Right atrium auricular region (tissue), 2 donors: ENCODE measurements around the gene MOGAT2. TPM values are rescaled to one million over a fixed set of nuclear protein-coding genes. Genes with fewer than 3 reads are reported as not detected.
A peak's percentile ranks its signal among the peaks of the same experiment; 100 is the strongest.

Experiments
- DNase-seq: peaks from one replicate; pipeline ENCODE4 v3.0.0-alpha.2; 2019; ENCODE audit warnings: low spot score
- H3K27ac ChIP-seq, 2 donors: fragments of 200-600 bp; sonication (generic); 1 replicate in 1 of 2; 2 replicates in 1 of 2; pipeline ENCODE4 v1.5.1; 2016 to 2019
- H3K27me3 ChIP-seq, 2 donors: fragments of 200-600 bp; sonication (generic); one replicate each; pipeline versions ENCODE4 v1.5.1 to v1.6.0; 2017 to 2019
- H3K36me3 ChIP-seq: fragments of 200-600 bp; sonication (generic); one replicate; pipeline ENCODE4 v1.5.1; 2016
- H3K4me1 ChIP-seq, 2 donors: fragments of 200-600 bp; sonication (generic); one replicate each; pipeline versions ENCODE4 v1.5.1 to v1.6.0; 2017 to 2019
- H3K4me3 ChIP-seq, 2 donors: fragments of 200-600 bp; sonication (generic); 1 replicate in 1 of 2; 2 replicates in 1 of 2; pipeline ENCODE4 v1.5.1; 2017 to 2019; ENCODE audit warnings: mild to moderate bottlenecking in 1 of 2, moderate library complexity in 1 of 2
- H3K9me3 ChIP-seq, 2 donors: fragments of 200-600 bp; sonication (generic); one replicate each; pipeline ENCODE4 v1.5.1; 2019
- total RNA-seq, 2 donors: library from RNA; depleted of rRNA; stranded (reverse); fragments of >200 nt; gene quantifications; one replicate each; pipeline ENCODE4 v1.1.0, GENCODE V29; 2016
- TF ChIP-seq, protein P1 (sequence below), 2 donors: fragments of 200-600 bp; sonication (generic); IDR thresholded peaks; one replicate each; pipeline ENCODE4 v1.5.1; 2019; ENCODE audit warnings: antibody characterized with exemption in 2 of 2

MOGAT2 gene
- total RNA-seq, 2 donors from 2014 or later: not detected

DNA sequence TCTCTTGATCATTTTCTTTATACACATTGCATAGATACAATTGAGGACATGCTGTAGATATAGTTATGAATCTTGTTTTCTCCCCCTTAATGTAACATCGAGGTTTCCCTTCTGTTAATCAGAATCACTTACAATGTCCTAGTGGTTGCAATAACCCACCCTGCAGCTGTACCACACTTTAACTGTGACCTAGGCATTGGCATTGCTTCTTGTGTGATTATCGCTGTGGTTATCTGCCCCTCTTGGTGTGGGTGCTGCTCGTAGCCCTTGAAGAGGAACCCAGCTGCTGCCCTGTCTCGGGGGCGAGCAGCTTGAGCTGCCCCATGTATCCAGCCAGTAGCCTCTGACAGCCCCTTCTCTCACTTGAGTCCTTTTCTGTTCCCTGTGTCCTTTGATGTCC, 52.5 kb downstream of the MOGAT2 start:
- DNase-seq: no peak
- no peak overlapping the region for H3K27ac ChIP-seq

DNA sequence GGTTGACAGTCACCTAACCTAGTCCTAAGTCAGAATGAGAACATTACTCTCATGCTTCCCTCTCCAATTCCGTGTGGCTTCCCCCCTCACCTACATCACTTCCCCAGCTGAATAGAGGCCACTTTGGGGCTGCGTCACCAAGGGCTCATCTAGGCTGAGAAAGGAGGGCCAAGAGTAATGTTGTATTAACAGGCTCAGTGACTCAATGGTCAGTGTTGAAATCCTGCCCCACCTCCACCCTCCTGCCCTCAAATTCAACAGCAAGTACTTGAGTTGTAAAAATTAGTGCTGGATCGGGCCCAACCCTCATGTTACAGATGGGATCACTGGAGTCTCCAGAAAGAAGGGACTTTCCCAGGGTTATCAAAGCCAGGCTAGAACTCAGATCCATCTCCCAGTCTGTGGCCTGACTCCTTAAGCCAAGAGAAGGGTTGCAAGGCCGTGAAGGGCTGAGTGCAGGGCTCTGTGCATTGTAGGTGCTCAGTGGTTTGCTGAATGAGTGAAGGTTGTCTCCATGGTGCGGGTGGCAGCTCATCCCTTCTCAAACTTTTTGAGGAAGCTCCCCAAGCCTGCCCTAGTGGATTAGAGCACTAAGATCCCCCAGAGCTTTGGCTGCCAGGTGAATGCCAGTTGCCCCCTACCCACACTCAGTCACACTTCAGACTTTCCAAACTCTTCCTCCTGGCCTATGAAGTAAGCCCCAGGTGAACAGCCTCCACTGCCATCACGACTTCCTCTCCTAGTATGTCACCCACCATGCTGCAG, 54.2 kb downstream of the MOGAT2 start:
- H3K4me1 ChIP-seq: peaks cover 0 to 18% of the 10 kb centered on the region in 2 donors
- H3K4me3 ChIP-seq: no peak overlapping the region
- H3K9me3 ChIP-seq: no peaks in the 10 kb centered on the region
- H3K36me3 ChIP-seq: no peaks in the 10 kb centered on the region
- TF ChIP-seq, protein P1, sequence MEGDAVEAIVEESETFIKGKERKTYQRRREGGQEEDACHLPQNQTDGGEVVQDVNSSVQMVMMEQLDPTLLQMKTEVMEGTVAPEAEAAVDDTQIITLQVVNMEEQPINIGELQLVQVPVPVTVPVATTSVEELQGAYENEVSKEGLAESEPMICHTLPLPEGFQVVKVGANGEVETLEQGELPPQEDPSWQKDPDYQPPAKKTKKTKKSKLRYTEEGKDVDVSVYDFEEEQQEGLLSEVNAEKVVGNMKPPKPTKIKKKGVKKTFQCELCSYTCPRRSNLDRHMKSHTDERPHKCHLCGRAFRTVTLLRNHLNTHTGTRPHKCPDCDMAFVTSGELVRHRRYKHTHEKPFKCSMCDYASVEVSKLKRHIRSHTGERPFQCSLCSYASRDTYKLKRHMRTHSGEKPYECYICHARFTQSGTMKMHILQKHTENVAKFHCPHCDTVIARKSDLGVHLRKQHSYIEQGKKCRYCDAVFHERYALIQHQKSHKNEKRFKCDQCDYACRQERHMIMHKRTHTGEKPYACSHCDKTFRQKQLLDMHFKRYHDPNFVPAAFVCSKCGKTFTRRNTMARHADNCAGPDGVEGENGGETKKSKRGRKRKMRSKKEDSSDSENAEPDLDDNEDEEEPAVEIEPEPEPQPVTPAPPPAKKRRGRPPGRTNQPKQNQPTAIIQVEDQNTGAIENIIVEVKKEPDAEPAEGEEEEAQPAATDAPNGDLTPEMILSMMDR (IDR thresholded peaks at IDR 0.05): no peak
- no peaks in the 10 kb centered on the region for H3K27me3 ChIP-seq
- DNase-seq: peak; percentile 72
- no peak overlapping the region for H3K27ac ChIP-seq

More for the DNA sequence above, 52.5 kb downstream of the MOGAT2 start:
- no peaks in the 10 kb centered on the region for H3K27me3 ChIP-seq
- no peaks in the 10 kb centered on the region for H3K36me3 ChIP-seq
- H3K9me3 ChIP-seq: no peaks in the 10 kb centered on the region
- H3K4me1 ChIP-seq: peaks cover 0 to 18% of the 10 kb centered on the region in 2 donors
- TF ChIP-seq, protein P1 (IDR thresholded peaks at IDR 0.05): no peak
- H3K4me3 ChIP-seq: no peak overlapping the region

DNA sequence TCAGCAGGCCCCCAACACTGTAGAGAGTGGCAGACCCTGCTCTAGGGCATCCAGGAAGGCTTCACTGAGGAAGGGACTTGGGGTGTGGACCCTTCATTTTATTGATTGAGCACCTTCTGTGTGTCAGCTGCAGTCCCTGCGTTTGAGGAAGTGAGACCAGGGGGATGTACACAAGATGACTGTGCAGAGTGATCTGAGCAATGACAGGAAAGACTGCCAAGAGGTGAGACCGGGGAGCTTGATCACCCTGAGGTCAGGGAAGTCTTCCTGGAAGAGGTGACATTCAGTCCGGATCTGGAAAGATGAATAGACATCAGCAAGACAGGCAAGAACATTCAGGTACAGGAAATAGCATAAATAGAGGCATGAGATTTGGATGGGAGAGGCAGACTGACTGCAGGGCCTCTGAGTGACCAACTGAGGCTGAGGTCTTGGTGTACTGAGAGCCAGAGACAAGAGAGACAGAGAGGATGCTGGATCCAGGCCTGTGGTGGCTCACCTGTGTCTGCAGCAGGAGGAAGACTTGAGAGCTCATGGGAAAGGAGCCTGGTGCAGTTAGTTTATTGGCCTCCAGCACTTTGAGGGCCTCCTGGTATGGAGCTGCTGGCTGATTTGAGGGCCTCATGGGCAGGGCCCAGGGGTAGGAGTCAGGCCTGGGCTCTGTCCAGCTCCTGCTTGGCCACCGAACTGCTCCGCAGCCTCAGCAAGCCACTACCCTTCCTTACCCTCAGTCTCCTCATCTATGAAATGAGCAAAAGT, 56.1 kb downstream of the MOGAT2 start:
- no peak overlapping the region for H3K4me3 ChIP-seq
- H3K27me3 ChIP-seq: no peaks in the 10 kb centered on the region
- no peaks in the 10 kb centered on the region for H3K9me3 ChIP-seq
- no peaks in the 10 kb centered on the region for H3K36me3 ChIP-seq
- H3K27ac ChIP-seq: no peak overlapping the region
- TF ChIP-seq, protein P1 (IDR thresholded peaks at IDR 0.05): no peak
- H3K4me1 ChIP-seq: peaks cover 0 to 3% of the 10 kb centered on the region in 2 donors
- DNase-seq: no peak

DNA sequence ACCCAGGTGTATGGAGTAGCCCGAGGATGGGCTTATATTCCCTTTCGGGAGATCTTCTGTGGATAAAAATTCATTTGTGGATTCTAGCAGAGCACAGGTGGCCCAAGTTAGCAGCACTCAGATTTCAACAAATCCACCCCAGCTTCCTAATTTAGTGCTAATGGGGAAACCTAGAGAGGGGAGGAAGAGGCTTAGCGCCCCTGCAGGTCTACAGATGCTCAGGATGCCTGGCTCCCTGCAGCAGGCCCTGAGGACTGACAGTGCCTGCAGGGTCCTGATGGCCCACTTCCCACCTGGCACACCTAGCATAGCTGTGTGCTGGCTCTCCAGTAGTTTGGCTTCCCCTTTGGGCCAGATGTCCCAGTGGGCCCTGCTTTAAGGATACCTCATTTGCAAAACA, 57.4 kb downstream of the MOGAT2 start:
- Histone ChIP-seq H3K4me1 (no peaks in the 10 kb centered on the region), H3K9me3 (no peaks in the 10 kb centered on the region), H3K27me3 (no peaks in the 10 kb centered on the region), H3K36me3 (no peaks in the 10 kb centered on the region), H3K27ac (no peak overlapping the region), H3K4me3 (no peak overlapping the region)
- DNase-seq: no peak
- TF ChIP-seq, protein P1 (IDR thresholded peaks at IDR 0.05): no peak

DNA sequence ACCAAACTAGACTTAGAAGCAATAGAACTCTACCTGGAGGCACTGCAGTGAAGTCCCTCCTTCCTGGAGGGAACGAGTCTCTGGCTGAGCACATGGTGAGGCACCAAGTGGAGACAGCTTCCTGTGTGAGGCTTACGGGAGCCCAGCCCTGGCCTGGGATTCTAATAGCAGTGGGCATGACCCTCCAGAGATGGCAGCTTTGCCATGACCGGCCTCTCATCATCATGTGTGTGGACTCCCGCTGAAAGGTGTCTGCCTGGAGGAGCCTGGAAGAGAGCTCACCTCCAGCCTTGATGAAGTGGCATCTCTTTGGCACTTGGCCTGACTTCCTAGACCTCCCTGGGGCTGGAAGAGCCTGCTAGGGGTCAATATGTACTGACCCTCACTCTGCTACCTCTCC, 58.9 kb downstream of the MOGAT2 start:
- Histone ChIP-seq H3K9me3 (no peaks in the 10 kb centered on the region), H3K27ac (no peak overlapping the region), H3K4me1 (no peaks in the 10 kb centered on the region), H3K4me3 (no peak overlapping the region), H3K27me3 (no peaks in the 10 kb centered on the region), H3K36me3 (no peaks in the 10 kb centered on the region)
- TF ChIP-seq, protein P1 (IDR thresholded peaks at IDR 0.05): no peak
- DNase-seq: no peak
